ENCODE measurements around the gene SLC38A7.
A peak's percentile ranks its signal among the peaks of the same experiment; 100 is the strongest.

The SLC38A7 gene

DNA sequence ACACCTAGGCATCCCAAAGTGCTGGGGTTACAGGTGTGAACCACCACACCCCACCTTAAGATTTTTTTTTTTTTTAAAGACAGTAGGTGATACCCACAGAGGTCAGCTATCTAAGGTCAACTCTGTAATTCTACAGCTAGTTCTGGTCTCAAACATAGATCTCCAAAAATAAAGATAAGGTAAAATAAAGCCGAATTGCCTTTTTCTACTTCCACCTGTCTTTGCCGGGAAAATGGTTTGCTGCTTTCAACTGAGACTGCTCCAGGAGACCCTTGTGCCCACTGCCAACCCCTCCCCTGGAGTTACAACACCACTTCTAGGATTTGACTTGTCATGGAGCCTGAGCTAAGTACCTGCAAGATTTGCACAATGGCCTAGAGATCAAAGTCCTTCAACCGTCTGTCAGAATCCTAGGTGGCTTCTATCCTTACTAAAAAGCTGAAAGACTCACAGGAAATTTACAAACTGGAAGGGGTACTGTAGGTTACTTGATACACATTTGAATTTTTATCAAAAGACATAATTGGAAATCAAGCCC, 50.2 kb downstream of the SLC38A7 start:
- DNase-seq = no peak

DNA sequence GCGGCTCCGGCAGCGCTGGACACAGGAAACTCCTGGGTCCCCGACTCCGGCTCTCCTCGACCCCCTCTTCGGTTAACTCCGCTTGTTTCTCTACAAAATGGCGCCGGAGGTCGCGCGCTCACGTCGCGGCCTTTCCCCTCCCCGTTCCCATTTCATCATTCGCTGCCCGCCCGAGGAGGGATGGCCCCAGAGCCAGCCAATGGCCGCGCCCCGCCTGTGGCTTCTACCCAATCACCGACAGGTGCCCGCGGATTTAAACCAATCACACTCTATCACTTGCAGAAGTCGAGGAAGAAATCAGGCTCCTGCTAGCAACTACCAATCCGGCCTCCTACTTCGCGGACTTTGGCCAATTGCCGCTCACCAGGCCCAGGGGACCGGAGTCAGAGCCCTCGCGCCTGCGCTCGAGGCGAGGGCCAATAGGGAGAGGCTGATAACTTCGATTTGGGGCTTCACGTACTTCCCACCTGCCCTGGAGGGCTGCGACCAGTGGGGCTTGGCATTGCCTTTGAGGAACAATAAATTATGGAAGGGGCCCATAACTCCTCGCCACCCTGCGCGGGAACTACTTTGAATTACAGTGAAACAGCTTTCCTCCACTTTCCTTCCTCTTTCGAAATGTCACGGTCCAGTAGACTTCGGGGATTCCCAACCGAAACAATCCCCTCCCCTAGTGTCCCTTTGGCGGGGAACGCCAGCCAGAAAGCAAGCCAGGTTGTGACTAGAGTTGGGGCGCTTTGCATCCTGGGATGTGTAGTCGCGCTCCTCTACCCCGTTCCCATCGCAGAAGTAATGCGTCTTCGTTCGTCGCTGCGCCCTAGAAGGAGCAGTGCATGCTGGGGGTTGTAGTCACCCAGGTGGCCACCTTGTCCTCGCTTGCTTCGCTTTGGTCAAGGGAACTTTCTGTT, 54.6 kb downstream of the SLC38A7 start, which contains the start of gene CNOT1:
Gene CNOT1 (minus strand): TSS at position 94 of the 908 bp plus-strand sequence. CDS start 30,489 bp downstream, outside the sequence.
- peak; percentile 99 for DNase-seq

DNA sequence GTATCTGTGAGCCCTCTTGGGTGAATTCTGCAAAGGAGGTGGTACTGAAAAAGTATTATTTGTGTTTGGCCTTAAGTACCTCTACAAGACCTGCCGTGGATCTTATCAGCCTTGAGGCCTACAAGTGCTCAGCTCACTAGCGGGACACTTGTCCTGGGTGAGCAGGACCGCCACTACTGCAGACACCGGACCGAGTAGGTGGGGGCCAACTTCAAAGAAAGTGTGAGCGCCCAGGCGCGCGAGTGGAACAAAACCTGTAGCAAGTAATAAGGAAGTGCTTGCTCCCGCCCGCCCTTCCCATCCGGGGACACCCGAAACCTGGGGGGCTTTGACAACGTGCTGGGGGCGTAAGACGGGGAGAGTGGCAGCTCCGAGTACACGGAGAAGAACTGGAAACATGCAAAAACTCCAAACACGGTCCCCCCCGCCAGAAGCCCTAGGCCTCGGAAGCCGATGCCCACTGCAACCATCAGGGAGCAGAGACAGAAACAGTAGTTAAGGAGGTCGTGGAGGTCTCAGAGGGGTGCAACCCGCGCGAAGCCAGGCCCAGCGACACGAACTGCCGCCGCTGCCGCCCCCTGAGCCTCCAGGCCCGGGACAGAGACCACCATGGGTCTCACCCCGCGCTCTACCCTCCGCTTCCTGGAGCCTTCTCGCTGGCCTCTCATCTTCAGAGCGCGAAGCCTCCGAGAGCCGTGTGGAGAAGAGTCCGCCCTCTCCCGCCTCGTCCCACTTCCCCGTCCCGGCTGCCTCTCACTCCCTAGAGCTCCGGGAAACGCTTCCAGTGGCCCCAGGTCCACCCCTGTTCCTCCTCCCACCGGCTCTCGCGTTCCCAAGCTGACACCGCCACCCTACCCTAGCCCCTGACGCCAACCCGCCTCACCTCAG, 55.5 kb downstream of the SLC38A7 start:
- DNase-seq = peak; percentile 89

DNA sequence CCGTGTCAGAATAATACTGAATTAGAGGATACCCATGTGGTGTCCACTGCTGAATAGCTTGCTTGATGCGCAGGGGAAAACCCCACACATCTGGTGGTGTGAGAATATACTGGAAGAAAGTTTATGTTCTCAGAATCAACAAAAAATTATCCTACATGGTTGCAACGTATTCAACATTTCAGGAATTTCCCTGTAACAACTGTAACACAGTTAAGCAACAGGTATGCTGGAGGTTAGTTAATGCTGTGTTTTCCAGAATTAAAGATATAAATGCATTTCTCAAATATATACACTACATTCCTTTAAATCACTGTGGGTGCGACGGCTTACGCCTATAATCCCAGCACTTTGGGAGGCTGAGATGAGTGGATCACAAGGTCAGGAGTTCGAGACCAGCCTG, 60.4 kb downstream of the SLC38A7 start:
- peak; percentile 24 for DNase-seq

DNA sequence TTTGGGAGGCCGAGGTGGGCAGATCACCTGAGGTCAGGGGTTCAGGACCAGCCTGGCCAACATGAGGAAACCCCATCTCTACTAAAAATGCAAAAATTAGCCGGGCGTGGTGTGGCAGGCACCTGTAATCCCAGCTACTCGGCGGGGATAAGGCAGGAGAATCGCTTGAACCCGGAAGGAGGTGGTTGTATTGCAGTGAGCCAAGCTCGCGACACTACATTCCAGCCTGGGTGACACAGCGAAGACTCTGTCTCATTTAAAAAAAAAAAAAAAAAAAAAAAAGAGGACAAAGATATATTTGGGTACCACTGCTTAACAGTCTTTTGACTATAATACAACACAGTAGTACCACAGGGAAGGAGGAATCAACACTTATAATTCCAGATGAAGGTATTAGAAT, 64.2 kb downstream of the SLC38A7 start:
- no peak for DNase-seq

DNA sequence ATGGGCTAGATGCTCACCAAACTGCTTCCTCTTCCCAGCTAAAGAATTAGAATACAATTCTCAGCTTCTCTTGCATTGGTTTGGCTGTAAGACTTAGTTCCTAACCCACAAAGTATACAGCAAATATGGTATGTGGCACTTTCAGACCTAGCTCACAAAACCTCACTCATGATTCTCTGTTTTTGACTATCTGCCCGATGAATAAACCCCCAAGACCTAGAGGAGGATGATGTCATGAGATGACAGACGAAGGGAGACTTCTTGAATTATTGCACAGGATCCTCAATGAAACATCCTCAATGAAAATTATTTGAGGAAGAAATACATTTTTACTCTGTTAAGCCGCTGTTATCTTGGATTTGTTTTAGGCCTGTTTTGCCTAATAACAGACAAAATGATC, 69.3 kb downstream of the SLC38A7 start:
- no peak for DNase-seq

Data from activated effector memory CD4-positive, alpha-beta T cell treated with anti-CD3 and anti-CD28 coated beads, Interleukin-2, amount 50 U/mL, for 16 hours (primary cell).